ENCODE data around the gene TTC28.

TTC28 gene

DNA sequence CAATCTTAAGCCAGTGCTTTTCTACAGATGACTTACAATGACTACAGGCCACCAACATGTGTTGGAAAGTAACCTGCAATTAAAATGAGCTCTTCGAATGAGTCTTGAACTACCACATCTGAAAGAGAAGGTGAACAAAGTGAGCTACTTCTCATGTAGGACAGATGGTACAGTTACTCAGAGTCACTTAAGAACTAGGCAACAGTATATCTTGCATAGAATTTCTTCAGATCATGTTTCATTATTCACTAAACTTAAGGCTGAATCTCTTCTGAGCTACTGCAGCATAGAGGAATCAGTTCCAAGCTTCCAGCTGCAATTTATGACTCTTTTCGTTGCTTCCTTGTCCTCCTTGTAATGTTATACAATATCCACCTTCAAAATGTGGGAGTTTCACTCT lies 270.9 kb downstream of the TTC28 start:
- H3K9ac ChIP-seq (ENCODE audit: low read depth, low read length), result no peak overlapping the region
- no peaks in the 10 kb centered on the region for H3K27me3 ChIP-seq (ENCODE audit: control insufficient read depth, insufficient read depth, low read length)
- no peaks in the 10 kb centered on the region for H3K9me3 ChIP-seq (ENCODE audit: control insufficient read depth, insufficient read depth, low read length)
- H3K36me3 ChIP-seq (ENCODE audit: control insufficient read depth, insufficient read depth, low read length), result no peaks in the 10 kb centered on the region
- H3K4me3 ChIP-seq (ENCODE audit: low read depth, low read length), result no peak overlapping the region
- H3K4me1 ChIP-seq (ENCODE audit: control insufficient read depth, insufficient read depth, low read length), result no peaks in the 10 kb centered on the region

DNA sequence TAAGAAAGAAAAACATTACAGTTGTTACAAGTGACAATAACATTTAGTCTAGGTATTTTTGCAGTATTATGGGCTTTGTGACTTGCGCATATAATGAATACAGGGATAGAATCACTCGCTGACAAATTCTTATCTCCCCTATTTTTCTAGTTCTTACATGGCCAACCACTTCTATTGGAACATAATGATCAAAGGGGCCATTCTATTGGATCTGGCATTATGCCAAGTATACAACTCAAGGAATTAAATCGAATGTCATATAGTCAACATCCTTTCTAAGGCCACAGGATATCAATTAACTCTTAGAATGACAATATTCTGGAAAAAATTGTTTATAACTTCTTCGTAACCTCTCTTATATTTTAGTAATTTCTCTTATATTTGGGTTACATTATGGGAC lies 272.0 kb downstream of the TTC28 start:
- Histone ChIP-seq H3K36me3 (ENCODE audit: control insufficient read depth, insufficient read depth, low read length) (no peaks in the 10 kb centered on the region), H3K4me1 (ENCODE audit: control insufficient read depth, insufficient read depth, low read length) (no peaks in the 10 kb centered on the region), H3K9me3 (ENCODE audit: control insufficient read depth, insufficient read depth, low read length) (no peaks in the 10 kb centered on the region), H3K27me3 (ENCODE audit: control insufficient read depth, insufficient read depth, low read length) (no peaks in the 10 kb centered on the region), H3K4me3 (ENCODE audit: low read depth, low read length) (no peak overlapping the region), H3K9ac (ENCODE audit: low read depth, low read length) (no peak overlapping the region)

- H3K36me3 ChIP-seq (ENCODE audit: control insufficient read depth, insufficient read depth, low read length), result no peaks in the 10 kb centered on the region
Measured at GRCh38 chr22:28406246-28406645, 273.4 kb downstream of the TTC28 start.

DNA sequence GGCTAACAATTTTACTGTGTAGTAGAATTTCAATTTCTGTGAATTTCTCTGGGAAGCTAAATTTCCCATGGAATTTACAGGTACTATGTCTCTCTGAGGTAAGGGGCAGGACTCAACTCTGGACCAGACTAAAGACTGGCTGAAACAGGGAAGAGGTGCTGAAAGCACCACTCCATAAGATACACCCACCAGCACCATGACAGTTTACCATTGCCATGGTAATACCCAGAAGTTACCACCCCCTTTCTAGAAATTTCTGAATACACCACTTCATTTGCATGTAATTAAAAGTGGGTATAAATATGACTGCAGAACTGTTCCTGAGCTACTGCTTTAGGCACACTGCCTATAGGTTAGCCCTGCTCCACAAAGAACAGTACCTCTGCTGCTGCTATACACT lies 274.1 kb downstream of the TTC28 start:
- Histone ChIP-seq H3K9ac (ENCODE audit: low read depth, low read length) (no peak overlapping the region), H3K27me3 (ENCODE audit: control insufficient read depth, insufficient read depth, low read length) (no peaks in the 10 kb centered on the region), H3K4me3 (ENCODE audit: low read depth, low read length) (no peak overlapping the region)

More at GRCh38 chr22:28406246-28406645, 273.4 kb downstream of the TTC28 start:
- H3K9me3 ChIP-seq (ENCODE audit: control insufficient read depth, insufficient read depth, low read length), result no peaks in the 10 kb centered on the region
- H3K9ac ChIP-seq (ENCODE audit: low read depth, low read length), result no peak overlapping the region
- H3K27me3 ChIP-seq (ENCODE audit: control insufficient read depth, insufficient read depth, low read length), result no peaks in the 10 kb centered on the region
- no peak overlapping the region for H3K4me3 ChIP-seq (ENCODE audit: low read depth, low read length)
- no peaks in the 10 kb centered on the region for H3K4me1 ChIP-seq (ENCODE audit: control insufficient read depth, insufficient read depth, low read length)

GRCh38 chr22:28402539-28402938 lies 277.1 kb downstream of the TTC28 start:
- Histone ChIP-seq H3K27me3 (ENCODE audit: control insufficient read depth, insufficient read depth, low read length) (no peaks in the 10 kb centered on the region), H3K4me3 (ENCODE audit: low read depth, low read length) (no peak overlapping the region), H3K9ac (ENCODE audit: low read depth, low read length) (no peak overlapping the region), H3K4me1 (ENCODE audit: control insufficient read depth, insufficient read depth, low read length) (no peaks in the 10 kb centered on the region), H3K9me3 (ENCODE audit: control insufficient read depth, insufficient read depth, low read length) (no peaks in the 10 kb centered on the region), H3K36me3 (ENCODE audit: control insufficient read depth, insufficient read depth, low read length) (no peaks in the 10 kb centered on the region)

More for the DNA sequence above, 274.1 kb downstream of the TTC28 start:
- H3K4me1 ChIP-seq (ENCODE audit: control insufficient read depth, insufficient read depth, low read length), result no peaks in the 10 kb centered on the region
- H3K9me3 ChIP-seq (ENCODE audit: control insufficient read depth, insufficient read depth, low read length), result no peaks in the 10 kb centered on the region
- no peaks in the 10 kb centered on the region for H3K36me3 ChIP-seq (ENCODE audit: control insufficient read depth, insufficient read depth, low read length)

DNA sequence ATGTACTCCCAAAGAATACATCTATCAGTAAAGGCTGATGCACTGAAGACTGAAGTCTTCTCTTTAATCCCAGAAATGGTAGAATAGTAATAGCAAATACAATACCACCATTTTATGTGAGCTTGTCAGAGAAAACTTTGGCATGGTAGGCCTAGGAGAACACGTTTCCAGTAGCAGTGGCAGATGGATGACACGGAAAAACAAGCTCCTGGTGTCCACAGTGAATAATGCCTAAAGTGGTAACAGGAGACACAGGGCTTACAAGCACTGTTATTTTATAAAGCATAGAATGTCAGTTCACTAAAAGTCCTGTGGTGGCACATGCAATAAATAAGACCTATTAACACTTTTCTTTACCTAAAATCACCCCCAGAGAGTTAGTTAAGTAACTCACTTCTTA lies 277.6 kb downstream of the TTC28 start:
- H3K4me1 ChIP-seq (ENCODE audit: control insufficient read depth, insufficient read depth, low read length), result no peaks in the 10 kb centered on the region

DNA sequence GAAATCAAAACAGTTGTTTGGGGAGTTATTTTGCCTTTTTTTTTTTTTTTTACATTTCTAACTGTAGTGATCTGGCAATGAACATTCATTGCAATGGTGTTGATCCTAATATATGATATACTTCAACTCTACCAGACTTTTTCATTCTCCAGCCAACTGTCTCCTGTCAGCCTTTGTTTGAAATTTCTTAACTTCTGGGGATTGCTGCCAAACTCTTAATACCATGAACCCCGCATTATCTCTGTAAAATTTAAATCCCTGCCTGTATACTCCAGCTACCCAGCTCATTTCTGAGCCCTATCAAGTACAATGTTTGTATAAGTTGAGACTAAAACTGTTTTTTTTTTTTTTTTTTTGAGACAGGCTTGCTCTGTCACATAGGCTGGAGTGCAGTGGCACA lies 280.7 kb downstream of the TTC28 start:
- no peak overlapping the region for H3K4me3 ChIP-seq (ENCODE audit: low read depth, low read length)
- H3K36me3 ChIP-seq (ENCODE audit: control insufficient read depth, insufficient read depth, low read length), result no peaks in the 10 kb centered on the region
- no peak overlapping the region for H3K9ac ChIP-seq (ENCODE audit: low read depth, low read length)
- no peaks in the 10 kb centered on the region for H3K27me3 ChIP-seq (ENCODE audit: control insufficient read depth, insufficient read depth, low read length)
- no peaks in the 10 kb centered on the region for H3K9me3 ChIP-seq (ENCODE audit: control insufficient read depth, insufficient read depth, low read length)
- no peaks in the 10 kb centered on the region for H3K4me1 ChIP-seq (ENCODE audit: control insufficient read depth, insufficient read depth, low read length)

More for the DNA sequence above, 277.6 kb downstream of the TTC28 start:
- Histone ChIP-seq H3K9ac (ENCODE audit: low read depth, low read length) (no peak overlapping the region), H3K27me3 (ENCODE audit: control insufficient read depth, insufficient read depth, low read length) (no peaks in the 10 kb centered on the region), H3K36me3 (ENCODE audit: control insufficient read depth, insufficient read depth, low read length) (no peaks in the 10 kb centered on the region), H3K4me3 (ENCODE audit: low read depth, low read length) (no peak overlapping the region), H3K9me3 (ENCODE audit: control insufficient read depth, insufficient read depth, low read length) (no peaks in the 10 kb centered on the region)

- Histone ChIP-seq H3K4me3 (ENCODE audit: low read depth, low read length) (no peak overlapping the region), H3K9ac (ENCODE audit: low read depth, low read length) (no peak overlapping the region), H3K9me3 (ENCODE audit: control insufficient read depth, insufficient read depth, low read length) (no peaks in the 10 kb centered on the region), H3K27me3 (ENCODE audit: control insufficient read depth, insufficient read depth, low read length) (no peaks in the 10 kb centered on the region), H3K36me3 (ENCODE audit: control insufficient read depth, insufficient read depth, low read length) (no peaks in the 10 kb centered on the region), H3K4me1 (ENCODE audit: control insufficient read depth, insufficient read depth, low read length) (no peaks in the 10 kb centered on the region)
Measured at GRCh38 chr22:28398355-28398754, 281.3 kb downstream of the TTC28 start.

- Histone ChIP-seq H3K9ac (ENCODE audit: low read depth, low read length) (no peak overlapping the region), H3K4me3 (ENCODE audit: low read depth, low read length) (no peak overlapping the region), H3K27me3 (ENCODE audit: control insufficient read depth, insufficient read depth, low read length) (no peaks in the 10 kb centered on the region), H3K4me1 (ENCODE audit: control insufficient read depth, insufficient read depth, low read length) (no peaks in the 10 kb centered on the region), H3K9me3 (ENCODE audit: control insufficient read depth, insufficient read depth, low read length) (no peaks in the 10 kb centered on the region), H3K36me3 (ENCODE audit: control insufficient read depth, insufficient read depth, low read length) (no peaks in the 10 kb centered on the region)
Measured at GRCh38 chr22:28397306-28397705, 282.3 kb downstream of the TTC28 start.

DNA sequence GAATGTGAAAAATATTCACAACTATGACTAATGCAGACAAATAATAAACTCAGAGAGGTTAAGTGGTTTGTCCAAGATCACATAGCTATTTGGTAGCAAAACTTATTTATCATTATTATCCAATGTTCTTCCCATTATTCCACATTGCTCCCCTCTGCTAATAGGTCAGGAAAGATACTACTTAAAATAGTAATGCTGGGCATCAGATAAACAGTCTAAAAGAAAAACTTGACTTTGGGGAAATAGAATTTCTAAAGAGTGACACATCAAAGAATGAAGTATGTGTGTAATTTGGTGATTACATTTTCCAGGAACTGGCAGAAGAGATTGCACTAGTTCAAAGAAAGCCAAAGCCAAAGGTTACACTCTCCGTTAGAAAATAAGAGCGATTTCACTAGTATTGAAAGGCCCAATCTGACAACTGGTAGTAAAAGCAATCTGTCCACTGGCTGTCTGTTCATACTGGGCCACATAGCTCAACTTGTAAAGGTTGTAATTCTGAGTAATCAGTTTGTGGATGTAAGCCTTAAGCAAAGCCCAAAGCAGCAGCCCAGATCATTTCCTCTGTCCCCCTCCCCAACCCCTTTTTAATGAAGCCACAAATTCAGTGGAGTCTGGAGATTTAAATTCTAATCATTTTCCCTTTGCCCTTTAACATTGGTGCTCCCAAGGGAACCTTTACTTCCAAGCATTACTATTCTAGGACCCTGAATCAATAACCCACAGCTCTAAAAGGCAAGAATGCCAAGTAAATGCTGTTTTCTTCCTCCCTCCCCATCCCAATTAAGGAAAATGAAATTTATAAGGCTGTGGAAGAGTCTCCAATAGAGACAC lies 283.5 kb downstream of the TTC28 start:
- no peak overlapping the region for H3K9ac ChIP-seq (ENCODE audit: low read depth, low read length)
- H3K4me1 ChIP-seq (ENCODE audit: control insufficient read depth, insufficient read depth, low read length), result no peaks in the 10 kb centered on the region
- H3K36me3 ChIP-seq (ENCODE audit: control insufficient read depth, insufficient read depth, low read length), result no peaks in the 10 kb centered on the region
- H3K9me3 ChIP-seq (ENCODE audit: control insufficient read depth, insufficient read depth, low read length), result no peaks in the 10 kb centered on the region
- no peaks in the 10 kb centered on the region for H3K27me3 ChIP-seq (ENCODE audit: control insufficient read depth, insufficient read depth, low read length)
- no peak overlapping the region for H3K4me3 ChIP-seq (ENCODE audit: low read depth, low read length)

DNA sequence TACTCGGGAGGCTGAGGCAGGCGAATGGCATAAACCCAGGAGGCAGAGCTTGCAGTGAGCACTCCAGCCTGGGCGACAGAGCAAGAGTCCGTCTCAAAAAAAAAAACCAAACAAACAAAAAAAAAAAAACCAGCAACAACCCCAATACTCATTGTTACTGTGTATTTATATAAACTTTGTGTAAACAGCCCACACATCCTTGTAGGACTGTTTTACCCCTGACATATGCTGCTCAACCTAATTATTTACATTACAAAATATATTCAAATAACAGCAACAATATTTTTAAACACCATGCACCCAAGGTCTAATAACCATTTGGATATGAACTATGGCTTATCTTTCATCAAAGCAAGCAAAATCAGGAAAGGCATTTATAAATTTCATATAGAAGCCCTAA lies 284.1 kb downstream of the TTC28 start:
- Histone ChIP-seq H3K36me3 (ENCODE audit: control insufficient read depth, insufficient read depth, low read length) (no peaks in the 10 kb centered on the region), H3K4me3 (ENCODE audit: low read depth, low read length) (no peak overlapping the region), H3K27me3 (ENCODE audit: control insufficient read depth, insufficient read depth, low read length) (no peaks in the 10 kb centered on the region), H3K4me1 (ENCODE audit: control insufficient read depth, insufficient read depth, low read length) (no peaks in the 10 kb centered on the region), H3K9me3 (ENCODE audit: control insufficient read depth, insufficient read depth, low read length) (no peaks in the 10 kb centered on the region), H3K9ac (ENCODE audit: low read depth, low read length) (no peak overlapping the region)

DNA sequence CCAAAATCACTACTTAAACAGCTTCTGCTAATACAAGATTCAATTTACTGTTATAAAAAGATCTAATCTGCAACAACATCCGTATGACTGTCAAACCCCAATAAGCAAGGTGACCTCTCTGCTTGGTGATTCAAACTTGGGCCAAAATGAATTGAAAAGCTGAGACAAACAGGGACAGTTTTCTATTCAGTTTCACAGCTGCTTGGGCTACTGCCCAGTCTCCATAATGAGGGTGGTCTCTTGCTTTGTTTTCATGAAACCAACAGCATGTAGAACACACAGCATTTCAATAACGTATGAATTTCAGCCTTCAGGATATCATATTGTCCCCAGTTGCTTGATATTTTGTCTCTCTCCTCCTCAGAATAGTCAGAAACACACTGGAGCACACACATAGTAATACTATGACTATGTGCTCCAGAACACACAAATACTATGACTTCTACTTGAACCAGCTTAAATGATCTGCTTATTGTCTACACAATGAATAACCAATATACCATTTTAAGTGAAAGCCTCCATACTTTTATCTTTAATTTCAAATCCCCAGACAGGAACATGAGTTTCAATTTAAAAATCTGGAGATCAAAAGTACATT lies 285.0 kb downstream of the TTC28 start:
- Histone ChIP-seq H3K27me3 (ENCODE audit: control insufficient read depth, insufficient read depth, low read length) (no peaks in the 10 kb centered on the region), H3K9me3 (ENCODE audit: control insufficient read depth, insufficient read depth, low read length) (no peaks in the 10 kb centered on the region), H3K36me3 (ENCODE audit: control insufficient read depth, insufficient read depth, low read length) (no peaks in the 10 kb centered on the region), H3K4me1 (ENCODE audit: control insufficient read depth, insufficient read depth, low read length) (no peaks in the 10 kb centered on the region), H3K4me3 (ENCODE audit: low read depth, low read length) (no peak overlapping the region), H3K9ac (ENCODE audit: low read depth, low read length) (no peak overlapping the region)
